ENCODE results near the gene PRELID1.

PRELID1 gene

GRCh38 chr5:177350776-177351391 lies 47.3 kb downstream of the PRELID1 start:
- Histone ChIP-seq H3K4me1 (peaks cover 0 to 50% (median 28%) of the 10 kb centered on the region in 4 donors), H3K36me3 (peaks cover 7 to 20% (median 9%) of the 10 kb centered on the region in 3 donors)

GRCh38 chr5:177351392-177352329 lies 48.1 kb downstream of the PRELID1 start, which contains the start of gene LMAN2:
Gene LMAN2, minus strand, starts transcription at chr5:177351668. Its CDS starts 21 bp downstream, at chr5:177351647.
- peak within 1 kb of the TSS; percentile 70 to 90 for H3K4me3 ChIP-seq
- intact Hi-C loops (cut with DNase I; ENCODE audit: low total_unique reads), result no loop called here
- no peaks in the 10 kb centered on the region for H3K9me3 ChIP-seq
- TF ChIP-seq CTCF (IDR thresholded peaks at IDR 0.05), result no peak
- H3K36me3 ChIP-seq, result peaks cover 7 to 20% (median 8%) of the 10 kb centered on the region in 3 donors
- peak; percentile 93 to 95 for DNase-seq
- H3K27ac ChIP-seq, result peak within 1 kb of the TSS; percentile 90 to 92
- peaks cover 0 to 49% (median 27%) of the 10 kb centered on the region in 4 donors for H3K4me1 ChIP-seq
- no peaks in the 10 kb centered on the region for H3K27me3 ChIP-seq

More at GRCh38 chr5:177350776-177351391, 47.3 kb downstream of the PRELID1 start:
- TF ChIP-seq CTCF (IDR thresholded peaks at IDR 0.05), result no peak
- peak overlapping the region; percentile 90 to 92 for H3K27ac ChIP-seq
- peak overlapping the region; percentile 70 to 90 for H3K4me3 ChIP-seq
- H3K9me3 ChIP-seq, result no peaks in the 10 kb centered on the region
- DNase-seq, result no peak
- H3K27me3 ChIP-seq, result no peaks in the 10 kb centered on the region
- intact Hi-C loops (cut with DNase I; ENCODE audit: low total_unique reads), result no loop called here

- Histone ChIP-seq H3K27me3 (peaks cover 0 to 3% of the 10 kb centered on the region in 2 donors), H3K27ac (no peak overlapping the region), H3K36me3 (peaks cover 0 to 13% (median 0%) of the 10 kb centered on the region in 3 donors), H3K4me3 (no peak overlapping the region), H3K9me3 (no peaks in the 10 kb centered on the region), H3K4me1 (peaks cover 0 to 38% (median 25%) of the 10 kb centered on the region in 4 donors)
- intact Hi-C loops (cut with DNase I; ENCODE audit: low total_unique reads), result no loop called here
- no peak for DNase-seq
- TF ChIP-seq CTCF (IDR thresholded peaks at IDR 0.05), result no peak
Observed at GRCh38 chr5:177353093-177353492, 49.5 kb downstream of the PRELID1 start.

GRCh38 chr5:177354256-177354655 lies 50.7 kb downstream of the PRELID1 start:
- H3K27ac ChIP-seq, result no peak overlapping the region
- no peak overlapping the region for H3K4me3 ChIP-seq
- H3K4me1 ChIP-seq, result peaks cover 0 to 32% (median 18%) of the 10 kb centered on the region in 4 donors

More at GRCh38 chr5:177354256-177354655, 50.7 kb downstream of the PRELID1 start:
- Histone ChIP-seq H3K36me3 (peaks cover 0 to 8% (median 0%) of the 10 kb centered on the region in 3 donors), H3K9me3 (no peaks in the 10 kb centered on the region), H3K27me3 (peaks cover 0 to 9% of the 10 kb centered on the region in 2 donors)
- TF ChIP-seq CTCF (IDR thresholded peaks at IDR 0.05), result no peak
- no peak for DNase-seq
- intact Hi-C loops (cut with DNase I; ENCODE audit: low total_unique reads), result no loop called here

All from tibial artery (tissue), 4 donors.